Stomach (tissue), 9 donors: ENCODE measurements around the gene TEDC1. TPM values are rescaled to one million over a fixed set of nuclear protein-coding genes. Genes with fewer than 3 reads are reported as not detected.

Experiments
- DNase-seq, 2 donors: peaks; one replicate each; pipeline versions ENCODE4 v3.0.0 to v3.0.0-alpha.2; 2013 to 2019
- H3K27ac ChIP-seq, 5 donors: fragments of 200-600 bp in 4 of 5; sonication (generic) in 4 of 5; one replicate each; pipeline ENCODE4 v1.5.1; 2013 to 2019; ENCODE audit warnings: mild to moderate bottlenecking in 1 of 5, moderate library complexity in 1 of 5
- H3K27me3 ChIP-seq, 3 donors: fragments of 200-600 bp; sonication (generic); one replicate each; pipeline ENCODE4 v1.5.1; 2017 to 2019; ENCODE audit warnings: mixed run types in 1 of 3
- H3K36me3 ChIP-seq, 4 donors: fragments of 200-600 bp; sonication (generic); 1 replicate in 3 of 4; 2 replicates in 1 of 4; pipeline ENCODE4 v1.5.1; 2016 to 2019
- H3K4me1 ChIP-seq, 4 donors: fragments of 200-600 bp; sonication (generic); one replicate each; pipeline ENCODE4 v1.5.1; 2016 to 2019
- H3K4me3 ChIP-seq, 4 donors: fragments of 200-600 bp; sonication (generic) in 3 of 4; one replicate each; pipeline ENCODE4 v1.5.1; 2016 to 2019; ENCODE audit warnings: mild to moderate bottlenecking in 1 of 4
- H3K9me3 ChIP-seq, 4 donors: fragments of 200-600 bp; sonication (generic); one replicate each; pipeline ENCODE4 v1.5.1; 2016 to 2019
- EP300 ChIP-seq: sonication (generic); formaldehyde crosslinking; IDR thresholded peaks from one replicate; pipeline ENCODE4 v1.6.1; 2017; ENCODE audit warnings: antibody characterized with exemption
- POLR2A ChIP-seq, 4 donors: fragments of 450-650 bp; IDR thresholded peaks; one replicate each; pipeline ENCODE4 v1.6.1; 2016; ENCODE audit warnings: antibody characterized with exemption in 4 of 4, control low read depth in 2 of 4, mild to moderate bottlenecking in 1 of 4, moderate library complexity in 1 of 4
- POLR2AphosphoS5 ChIP-seq, 3 donors: sonication (generic); formaldehyde crosslinking; IDR thresholded peaks; one replicate each; pipeline ENCODE4 v1.6.1; 2016; ENCODE audit warnings: antibody characterized with exemption in 3 of 3
- WGBS, 5 donors: extraction: QIAGEN DNeasy Blood & Tissue Kit in 3 of 5; methylation state at CpG; one replicate each; pipeline versions ENCODE4 v1.1.5 to v1.1.7; 2013 to 2018; 5-methylcytosine and 5-hydroxymethylcytosine counted together
- intact Hi-C: fragments of 100-400 bp; cut with DNase I; formaldehyde crosslinking; loops from one replicate; pipeline ENCODE4 v1.15.1; 2023; ENCODE audit warnings: low total_unique reads
- polyA plus RNA-seq, 3 donors: library from polyadenylated mRNA; stranded (reverse); fragments of 200-250 nt; gene quantifications; one replicate each; pipeline ENCODE4 v1.2.3, GENCODE V29; 2013
- total RNA-seq, 5 donors: library from RNA; depleted of rRNA; stranded (reverse); fragments of >200 nt; gene quantifications; one replicate each; pipeline versions ENCODE4 v1.1.0 to v1.2.3, GENCODE V29; 2014 to 2016
- TF ChIP-seq, protein P1 (sequence below), 7 experiments: fragments of 450-650 bp in 4 of 7; fragments of 200-600 bp in 3 of 7; sonication (generic) in 3 of 7; IDR thresholded peaks; one replicate each; pipeline ENCODE4 v1.5.1; 2016 to 2019; ENCODE audit warnings: antibody characterized with exemption in 7 of 7, control low read depth in 2 of 7, mild to moderate bottlenecking in 1 of 7
- donor health status: healthy with polysubstance abuse.
- donor health status: Bipolar disorder and iron deficiency.
- donor health status: healthy.

The TEDC1 gene
- total and polyA plus RNA-seq, 8 donors, result 3.0 to 167 (median 17.9) TPM

DNA sequence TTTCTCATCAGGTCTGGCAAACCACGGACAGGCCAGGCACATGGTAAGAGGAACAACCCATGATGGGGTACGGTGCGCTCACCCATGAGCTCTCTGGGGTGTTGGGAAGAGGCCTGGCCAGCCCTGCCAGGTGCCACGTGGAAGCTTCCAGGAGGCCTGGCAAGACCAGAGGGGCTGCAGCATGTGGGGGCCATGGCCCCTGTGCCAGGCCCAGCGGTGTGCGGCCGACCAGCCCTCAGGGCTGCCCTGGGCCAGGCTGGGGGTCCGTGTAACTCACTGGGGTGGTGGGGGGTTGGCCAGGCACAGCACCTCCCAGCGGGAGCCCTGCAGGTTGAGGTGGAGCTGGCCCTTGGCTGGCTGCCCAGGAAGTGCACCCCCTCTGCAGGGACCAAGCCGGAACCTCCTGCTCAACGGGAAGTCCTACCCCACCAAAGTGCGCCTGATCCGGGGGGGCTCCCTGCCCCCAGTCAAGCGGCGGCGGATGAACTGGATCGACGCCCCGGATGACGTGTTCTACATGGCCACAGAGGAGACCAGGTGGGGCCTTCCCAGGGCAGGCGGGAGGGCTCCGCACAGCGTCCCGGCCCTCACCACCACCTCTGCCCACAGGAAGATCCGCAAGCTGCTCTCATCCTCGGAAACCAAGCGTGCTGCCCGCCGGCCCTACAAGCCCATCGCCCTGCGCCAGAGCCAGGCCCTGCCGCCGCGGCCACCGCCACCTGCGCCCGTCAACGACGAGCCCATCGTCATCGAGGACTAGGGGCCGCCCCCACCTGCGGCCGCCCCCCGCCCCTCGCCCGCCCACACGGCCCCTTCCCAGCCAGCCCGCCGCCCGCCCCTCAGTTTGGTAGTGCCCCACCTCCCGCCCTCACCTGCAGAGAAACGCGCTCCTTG lies 21.3 kb upstream of the TEDC1 start:
- H3K27me3 ChIP-seq, result peaks cover 0 to 16% (median 0%) of the 10 kb centered on the region in 3 donors
- peak; percentile 57 to 94 for DNase-seq
- H3K9me3 ChIP-seq, result no peaks in the 10 kb centered on the region
- peak overlapping the region; percentile 32 to 90 (median 61) for H3K27ac ChIP-seq
- intact Hi-C loops, result no loop called here
- H3K4me3 ChIP-seq, result no peak overlapping the region
- peaks cover 41 to 79% (median 69%) of the 10 kb centered on the region in 4 donors for H3K4me1 ChIP-seq
- no peak for TF ChIP-seq EP300
- TF ChIP-seq POLR2AphosphoS5 (IDR thresholded peaks at IDR 0.05), result peak in 1 of 3 donors; percentile 7
- TF ChIP-seq, protein P1, sequence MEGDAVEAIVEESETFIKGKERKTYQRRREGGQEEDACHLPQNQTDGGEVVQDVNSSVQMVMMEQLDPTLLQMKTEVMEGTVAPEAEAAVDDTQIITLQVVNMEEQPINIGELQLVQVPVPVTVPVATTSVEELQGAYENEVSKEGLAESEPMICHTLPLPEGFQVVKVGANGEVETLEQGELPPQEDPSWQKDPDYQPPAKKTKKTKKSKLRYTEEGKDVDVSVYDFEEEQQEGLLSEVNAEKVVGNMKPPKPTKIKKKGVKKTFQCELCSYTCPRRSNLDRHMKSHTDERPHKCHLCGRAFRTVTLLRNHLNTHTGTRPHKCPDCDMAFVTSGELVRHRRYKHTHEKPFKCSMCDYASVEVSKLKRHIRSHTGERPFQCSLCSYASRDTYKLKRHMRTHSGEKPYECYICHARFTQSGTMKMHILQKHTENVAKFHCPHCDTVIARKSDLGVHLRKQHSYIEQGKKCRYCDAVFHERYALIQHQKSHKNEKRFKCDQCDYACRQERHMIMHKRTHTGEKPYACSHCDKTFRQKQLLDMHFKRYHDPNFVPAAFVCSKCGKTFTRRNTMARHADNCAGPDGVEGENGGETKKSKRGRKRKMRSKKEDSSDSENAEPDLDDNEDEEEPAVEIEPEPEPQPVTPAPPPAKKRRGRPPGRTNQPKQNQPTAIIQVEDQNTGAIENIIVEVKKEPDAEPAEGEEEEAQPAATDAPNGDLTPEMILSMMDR (IDR thresholded peaks at IDR 0.05), result no peak
- H3K36me3 ChIP-seq, result peaks cover 15 to 63% (median 54%) of the 10 kb centered on the region in 4 donors
- WGBS, 5 donors, result 60 to 88% (median 64%) methylated on average over 20 to 54 of the region's 54 CpGs

DNA sequence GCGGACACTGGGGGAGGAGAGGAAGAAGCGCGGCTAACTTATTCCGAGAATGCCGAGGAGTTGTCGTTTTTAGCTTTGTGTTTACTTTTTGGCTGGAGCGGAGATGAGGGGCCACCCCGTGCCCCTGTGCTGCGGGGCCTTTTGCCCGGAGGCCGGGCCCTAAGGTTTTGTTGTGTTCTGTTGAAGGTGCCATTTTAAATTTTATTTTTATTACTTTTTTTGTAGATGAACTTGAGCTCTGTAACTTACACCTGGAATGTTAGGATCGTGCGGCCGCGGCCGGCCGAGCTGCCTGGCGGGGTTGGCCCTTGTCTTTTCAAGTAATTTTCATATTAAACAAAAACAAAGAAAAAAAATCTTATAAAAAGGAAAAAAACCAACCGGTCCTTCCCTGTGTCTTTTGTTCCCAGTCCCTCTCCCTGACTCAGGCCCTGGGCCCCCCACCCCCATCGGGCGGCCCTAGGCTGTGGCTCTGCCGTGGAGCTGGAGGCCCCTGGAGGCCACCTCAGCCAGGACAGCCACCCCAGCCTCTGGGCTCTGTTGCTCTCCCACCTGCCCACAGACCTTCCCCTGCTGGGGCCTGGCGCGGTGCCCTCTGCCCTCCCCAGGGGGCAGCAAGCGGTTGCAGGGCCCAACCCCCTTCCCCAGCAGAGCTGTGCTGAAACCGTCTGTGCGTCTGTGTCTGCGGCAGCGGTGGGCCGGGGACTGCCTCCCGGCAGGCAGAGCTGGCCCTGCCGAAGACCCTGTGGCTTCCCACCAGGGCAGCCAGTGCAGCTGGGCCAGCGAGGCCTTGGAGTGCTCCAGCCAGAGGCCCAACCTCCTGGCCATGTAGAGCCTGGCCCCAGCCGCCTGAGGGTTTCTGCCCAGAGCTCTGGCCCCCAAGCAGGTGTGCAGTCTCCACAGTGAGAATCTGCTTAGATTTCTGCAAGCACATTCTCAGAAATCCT lies 20.4 kb upstream of the TEDC1 start:
- H3K4me3 ChIP-seq, result no peak overlapping the region
- peaks cover 47 to 88% (median 78%) of the 10 kb centered on the region in 4 donors for H3K4me1 ChIP-seq
- WGBS, 5 donors, result 79 to 92% (median 86%) methylated on average over 25 to 34 of the region's 34 CpGs
- H3K9me3 ChIP-seq, result no peaks in the 10 kb centered on the region
- intact Hi-C loops, result no loop called here
- TF ChIP-seq POLR2AphosphoS5 (IDR thresholded peaks at IDR 0.05) (no peak), POLR2A (IDR thresholded peaks at IDR 0.05) (no peak), EP300 (no peak)
- TF ChIP-seq, protein P1 (IDR thresholded peaks at IDR 0.05), result no peak
- peak overlapping the region in 2 of 5 donors; percentile 84 to 90 for H3K27ac ChIP-seq
- peaks cover 10 to 54% (median 45%) of the 10 kb centered on the region in 4 donors for H3K36me3 ChIP-seq
- peak in 1 of 2 donors; percentile 45 for DNase-seq
- peaks cover 0 to 25% (median 0%) of the 10 kb centered on the region in 3 donors for H3K27me3 ChIP-seq

DNA sequence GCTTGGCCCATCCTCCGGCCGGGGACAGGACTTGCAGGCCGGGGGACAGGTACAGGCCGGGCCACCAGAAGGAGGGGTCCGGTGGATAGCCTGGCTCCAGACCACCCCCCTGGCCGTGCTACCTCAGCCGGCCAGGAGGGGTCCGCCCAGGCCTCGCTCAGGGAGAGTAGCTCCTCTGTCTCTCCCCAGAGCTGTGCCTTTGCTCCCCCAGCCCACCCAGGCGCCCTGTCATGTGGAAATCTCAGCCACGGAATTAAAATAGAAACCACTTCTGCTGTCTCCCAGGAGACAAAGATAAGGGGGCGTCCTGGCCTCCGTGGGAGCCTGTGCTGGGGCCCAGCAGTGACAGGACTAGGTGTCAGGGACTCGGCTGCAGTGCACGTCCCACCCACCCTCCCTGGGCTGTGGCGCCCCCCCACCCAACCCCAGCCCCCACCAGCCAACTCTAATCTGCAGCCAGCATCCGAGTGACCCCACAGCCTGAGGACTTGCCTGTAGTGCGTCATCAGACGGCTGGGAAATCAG lies 19.7 kb upstream of the TEDC1 start:
- intact Hi-C loops, result no loop called here
- H3K27ac ChIP-seq, result peak overlapping the region in 2 of 5 donors; percentile 84 to 90
- WGBS, 5 donors, result 53 to 68% (median 62%) methylated on average over 9 to 19 of the region's 19 CpGs

More for the DNA sequence above, 19.7 kb upstream of the TEDC1 start:
- no peaks in the 10 kb centered on the region for H3K9me3 ChIP-seq
- peak in 1 of 2 donors; percentile 65 for DNase-seq
- no peak overlapping the region for H3K4me3 ChIP-seq
- peaks cover 9 to 47% (median 38%) of the 10 kb centered on the region in 4 donors for H3K36me3 ChIP-seq
- H3K4me1 ChIP-seq, result peaks cover 55 to 96% (median 85%) of the 10 kb centered on the region in 4 donors
- peaks cover 0 to 33% (median 0%) of the 10 kb centered on the region in 3 donors for H3K27me3 ChIP-seq
- TF ChIP-seq, protein P1 (IDR thresholded peaks at IDR 0.05), result no peak
- TF ChIP-seq EP300 (no peak), POLR2A (IDR thresholded peaks at IDR 0.05) (no peak), POLR2AphosphoS5 (IDR thresholded peaks at IDR 0.05) (no peak)
